Uterus (tissue), 4 donors: ENCODE results near the gene IGLON5. TPM values are rescaled to one million over a fixed set of nuclear protein-coding genes. Genes with fewer than 3 reads are reported as not detected.

Source experiments
- DNase-seq, 2 donors: peaks; one replicate each; pipeline ENCODE4 v3.0.0-alpha.2; 2019 to 2020
- H3K27ac ChIP-seq, 2 donors: fragments of 200-600 bp; sonication (generic); 1 replicate in 1 of 2; 2 replicates in 1 of 2; pipeline ENCODE4 v1.5.1; 2016 to 2018
- H3K27me3 ChIP-seq, 2 donors: fragments of 200-600 bp; sonication (generic); one replicate each; pipeline ENCODE4 v1.5.1; 2018 to 2019; ENCODE audit warnings: control low read depth in 1 of 2
- H3K36me3 ChIP-seq, 2 donors: fragments of 200-600 bp; sonication (generic); one replicate each; pipeline ENCODE4 v1.5.1; 2019; ENCODE audit warnings: control low read depth in 1 of 2
- H3K4me1 ChIP-seq, 2 donors: fragments of 200-600 bp; sonication (generic); one replicate each; pipeline ENCODE4 v1.5.1; 2018 to 2019; ENCODE audit warnings: control low read depth in 1 of 2
- H3K4me3 ChIP-seq, 2 donors: fragments of 200-600 bp; sonication (generic); 1 replicate in 1 of 2; 2 replicates in 1 of 2; pipeline ENCODE4 v1.5.1; 2018 to 2019; ENCODE audit warnings: mild to moderate bottlenecking in 1 of 2
- H3K9me3 ChIP-seq, 2 donors: fragments of 200-600 bp; sonication (generic); one replicate each; pipeline ENCODE4 v1.5.1; 2019; ENCODE audit warnings: control low read depth in 1 of 2
- POLR2A ChIP-seq, 2 donors: fragments of 450-650 bp; IDR thresholded peaks; one replicate each; pipeline ENCODE4 v1.6.1; 2016; ENCODE audit warnings: antibody characterized with exemption in 2 of 2, mild to moderate bottlenecking in 1 of 2, moderate library complexity in 1 of 2
- intact Hi-C: fragments of 100-400 bp; cut with DNase I; formaldehyde crosslinking; loops from one replicate; pipeline ENCODE4 v1.15.1; 2023; ENCODE audit warnings: low total_unique reads
- total RNA-seq, 4 donors: library from RNA; depleted of rRNA in 3 of 4; stranded (reverse); fragments of >200 nt in 3 of 4; gene quantifications; one replicate each; pipeline versions ENCODE4 v1.1.0 to v1.2.4, GENCODE V29; 2014 to 2023
- TF ChIP-seq, protein P1 (sequence below), 4 experiments: fragments of 200-600 bp in 2 of 4; fragments of 450-650 bp in 2 of 4; sonication (generic) in 2 of 4; IDR thresholded peaks; one replicate each; pipeline ENCODE4 v1.5.1; 2016 to 2019; ENCODE audit warnings: antibody characterized with exemption in 4 of 4, mild to moderate bottlenecking in 2 of 4, moderate library complexity in 1 of 4
- donor health status: DM: yes; HTN: yes; CAD: no.

IGLON5 gene
- total RNA-seq, 4 donors from 2014 or later = 0.28 TPM; not detected in 3

- no peak for DNase-seq
- TF ChIP-seq, protein P1, sequence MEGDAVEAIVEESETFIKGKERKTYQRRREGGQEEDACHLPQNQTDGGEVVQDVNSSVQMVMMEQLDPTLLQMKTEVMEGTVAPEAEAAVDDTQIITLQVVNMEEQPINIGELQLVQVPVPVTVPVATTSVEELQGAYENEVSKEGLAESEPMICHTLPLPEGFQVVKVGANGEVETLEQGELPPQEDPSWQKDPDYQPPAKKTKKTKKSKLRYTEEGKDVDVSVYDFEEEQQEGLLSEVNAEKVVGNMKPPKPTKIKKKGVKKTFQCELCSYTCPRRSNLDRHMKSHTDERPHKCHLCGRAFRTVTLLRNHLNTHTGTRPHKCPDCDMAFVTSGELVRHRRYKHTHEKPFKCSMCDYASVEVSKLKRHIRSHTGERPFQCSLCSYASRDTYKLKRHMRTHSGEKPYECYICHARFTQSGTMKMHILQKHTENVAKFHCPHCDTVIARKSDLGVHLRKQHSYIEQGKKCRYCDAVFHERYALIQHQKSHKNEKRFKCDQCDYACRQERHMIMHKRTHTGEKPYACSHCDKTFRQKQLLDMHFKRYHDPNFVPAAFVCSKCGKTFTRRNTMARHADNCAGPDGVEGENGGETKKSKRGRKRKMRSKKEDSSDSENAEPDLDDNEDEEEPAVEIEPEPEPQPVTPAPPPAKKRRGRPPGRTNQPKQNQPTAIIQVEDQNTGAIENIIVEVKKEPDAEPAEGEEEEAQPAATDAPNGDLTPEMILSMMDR (IDR thresholded peaks at IDR 0.05) = no peak
- no peak for TF ChIP-seq POLR2A (IDR thresholded peaks at IDR 0.05)
- intact Hi-C loops = no loop called here
- Histone ChIP-seq H3K27ac (no peak overlapping the region), H3K9me3 (no peaks in the 10 kb centered on the region), H3K4me1 (no peaks in the 10 kb centered on the region), H3K27me3 (no peaks in the 10 kb centered on the region), H3K36me3 (no peaks in the 10 kb centered on the region), H3K4me3 (no peak overlapping the region)
Observed at GRCh38 chr19:51295382-51296126, 15.9 kb upstream of the IGLON5 start.

DNA sequence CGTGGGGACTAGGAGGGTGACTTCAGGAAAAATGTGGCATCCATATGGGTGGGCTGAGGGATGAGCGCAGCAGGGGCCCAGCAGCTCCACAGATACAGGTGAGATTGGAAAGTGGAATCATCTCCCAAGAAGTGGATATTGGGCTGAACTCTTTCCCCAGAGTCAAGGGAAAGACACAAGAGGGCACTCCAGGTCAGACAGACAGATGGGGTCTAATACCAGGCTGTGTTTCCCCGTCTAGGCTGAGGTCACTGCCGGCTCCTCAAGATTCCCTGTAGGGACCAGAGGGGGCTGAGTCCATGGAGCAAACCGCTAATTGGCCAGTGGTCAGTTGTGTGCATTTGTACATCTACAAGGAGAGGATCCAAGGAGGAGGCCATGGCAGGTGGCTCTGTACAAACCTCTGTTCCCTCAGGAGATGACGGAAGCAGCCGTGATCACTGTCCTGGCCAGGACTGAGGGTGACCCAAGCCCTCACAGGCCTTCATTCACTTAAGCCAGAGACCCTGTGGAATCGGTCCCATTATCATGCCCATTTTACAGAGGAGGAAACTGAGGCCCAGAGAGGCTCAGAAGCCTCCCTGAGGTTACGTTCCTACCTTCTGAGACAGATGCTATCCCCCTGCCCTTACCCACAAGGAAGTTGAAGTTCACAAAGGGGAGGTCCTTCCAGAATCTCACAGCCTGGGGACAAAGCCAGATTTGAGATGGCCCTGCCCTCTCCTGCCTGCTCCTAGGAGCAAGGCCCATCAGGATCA, 14.9 kb upstream of the IGLON5 start:
- Histone ChIP-seq H3K9me3 (no peaks in the 10 kb centered on the region), H3K27ac (no peak overlapping the region), H3K36me3 (no peaks in the 10 kb centered on the region), H3K4me3 (no peak overlapping the region), H3K4me1 (no peaks in the 10 kb centered on the region), H3K27me3 (no peaks in the 10 kb centered on the region)
- no peak for TF ChIP-seq POLR2A (IDR thresholded peaks at IDR 0.05)
- TF ChIP-seq, protein P1 (IDR thresholded peaks at IDR 0.05) = no peak
- no peak for DNase-seq
- intact Hi-C loops = no loop called here

GRCh38 chr19:51297406-51297805, 14.0 kb upstream of the IGLON5 start:
- intact Hi-C loops = no loop called here
- TF ChIP-seq, protein P1 (IDR thresholded peaks at IDR 0.05) = no peak
- no peak for TF ChIP-seq POLR2A (IDR thresholded peaks at IDR 0.05)
- H3K36me3 ChIP-seq = no peaks in the 10 kb centered on the region
- no peaks in the 10 kb centered on the region for H3K4me1 ChIP-seq
- H3K4me3 ChIP-seq = no peak overlapping the region
- H3K27me3 ChIP-seq = no peaks in the 10 kb centered on the region
- DNase-seq = no peak
- no peak overlapping the region for H3K27ac ChIP-seq
- H3K9me3 ChIP-seq = no peaks in the 10 kb centered on the region

DNA sequence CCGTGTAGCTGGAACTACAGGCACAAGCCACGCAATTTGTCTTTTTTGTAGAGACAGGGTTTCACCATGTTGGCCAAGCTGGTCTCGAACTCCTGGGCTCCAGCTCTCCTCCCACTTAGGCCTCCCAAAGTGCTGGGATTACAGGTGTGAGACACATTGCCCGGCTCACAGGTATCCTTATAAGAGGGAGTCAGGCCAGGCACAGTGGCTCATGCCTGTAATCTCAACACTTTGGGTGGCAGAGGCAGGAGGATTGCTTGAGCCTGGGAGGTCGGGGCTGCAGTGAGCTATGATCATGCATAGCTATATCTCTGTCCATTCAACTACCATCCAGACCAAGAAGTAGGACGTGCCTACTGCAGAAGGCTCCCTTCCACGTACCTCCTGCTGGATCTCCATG, 10.2 kb upstream of the IGLON5 start:
- no peak overlapping the region for H3K27ac ChIP-seq
- intact Hi-C loops = no loop called here
- DNase-seq = no peak
- H3K27me3 ChIP-seq = no peaks in the 10 kb centered on the region
- H3K4me3 ChIP-seq = no peak overlapping the region
- no peaks in the 10 kb centered on the region for H3K9me3 ChIP-seq
- no peaks in the 10 kb centered on the region for H3K4me1 ChIP-seq
- TF ChIP-seq, protein P1 (IDR thresholded peaks at IDR 0.05) = no peak
- TF ChIP-seq POLR2A (IDR thresholded peaks at IDR 0.05) = no peak
- no peaks in the 10 kb centered on the region for H3K36me3 ChIP-seq

- no peaks in the 10 kb centered on the region for H3K4me1 ChIP-seq
- no peaks in the 10 kb centered on the region for H3K27me3 ChIP-seq
- intact Hi-C loops = no loop called here
- H3K4me3 ChIP-seq = no peak overlapping the region
- DNase-seq = no peak
- H3K27ac ChIP-seq = no peak overlapping the region
- H3K9me3 ChIP-seq = no peaks in the 10 kb centered on the region
- H3K36me3 ChIP-seq = no peaks in the 10 kb centered on the region
- TF ChIP-seq, protein P1 (IDR thresholded peaks at IDR 0.05) = no peak
- TF ChIP-seq POLR2A (IDR thresholded peaks at IDR 0.05) = no peak
Observed at GRCh38 chr19:51305479-51305878, 6.0 kb upstream of the IGLON5 start.
